GM11168 (cell line): Measurements from ENCODE around the gene LDLRAD1.
"Not testable (repeated sequence)": the region's sequence is repeated elsewhere in the genome, so short reads cannot be mapped to it uniquely, and the experiment has no call there.

ENCODE experiments used
- in situ Hi-C: fragments of 300-500 bp; cut with MboI; formaldehyde crosslinking; loops from one replicate; pipeline ENCODE4 v1.12.0; 2022; ENCODE audit warnings: low sequenced_read_pairs; ENCODE audit not compliant: unreplicated experiment

Gene LDLRAD1, protein sequence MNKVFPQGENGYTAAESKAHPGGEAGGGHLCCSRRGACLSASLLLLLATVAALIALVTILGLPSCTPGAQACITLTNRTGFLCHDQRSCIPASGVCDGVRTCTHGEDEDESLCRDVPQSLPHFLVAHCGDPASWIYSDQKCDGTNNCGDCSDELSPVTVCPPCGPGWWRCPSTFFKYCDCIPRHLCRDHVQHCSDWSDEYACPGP

DNA sequence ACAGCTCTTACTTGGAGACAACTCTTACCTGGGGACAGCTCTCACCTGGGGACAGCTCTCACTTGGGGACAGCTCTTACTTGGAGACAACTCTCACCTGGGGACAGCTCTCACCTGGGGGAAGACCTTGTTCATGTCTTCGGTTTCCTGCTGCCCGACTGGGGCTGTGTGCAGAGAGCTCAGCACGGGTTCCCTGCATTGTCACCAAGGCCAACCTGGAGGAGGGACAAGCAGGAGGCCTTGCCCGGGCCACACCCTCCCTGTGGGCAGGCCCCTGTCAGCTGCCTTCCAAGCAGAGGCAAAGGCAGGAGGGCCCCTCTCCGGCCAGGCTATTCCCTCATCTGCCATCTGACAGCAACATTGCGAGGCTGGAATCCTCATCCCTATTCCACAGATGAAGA is at the start of gene LDLRAD1:
LDLRAD1 (minus strand) TSS at position 208 of the 400 bp plus-strand sequence; CDS start at position 134, 74 bp downstream.
- in situ Hi-C loops, result no loop called here

GRCh38 chr1:54064299-54064698 is 46.3 kb upstream of the LDLRAD1 start:
- in situ Hi-C loops, result no loop called here

GRCh38 chr1:54054438-54054749 is 36.4 kb upstream of the LDLRAD1 start:
- in situ Hi-C loops, result no loop called here

DNA sequence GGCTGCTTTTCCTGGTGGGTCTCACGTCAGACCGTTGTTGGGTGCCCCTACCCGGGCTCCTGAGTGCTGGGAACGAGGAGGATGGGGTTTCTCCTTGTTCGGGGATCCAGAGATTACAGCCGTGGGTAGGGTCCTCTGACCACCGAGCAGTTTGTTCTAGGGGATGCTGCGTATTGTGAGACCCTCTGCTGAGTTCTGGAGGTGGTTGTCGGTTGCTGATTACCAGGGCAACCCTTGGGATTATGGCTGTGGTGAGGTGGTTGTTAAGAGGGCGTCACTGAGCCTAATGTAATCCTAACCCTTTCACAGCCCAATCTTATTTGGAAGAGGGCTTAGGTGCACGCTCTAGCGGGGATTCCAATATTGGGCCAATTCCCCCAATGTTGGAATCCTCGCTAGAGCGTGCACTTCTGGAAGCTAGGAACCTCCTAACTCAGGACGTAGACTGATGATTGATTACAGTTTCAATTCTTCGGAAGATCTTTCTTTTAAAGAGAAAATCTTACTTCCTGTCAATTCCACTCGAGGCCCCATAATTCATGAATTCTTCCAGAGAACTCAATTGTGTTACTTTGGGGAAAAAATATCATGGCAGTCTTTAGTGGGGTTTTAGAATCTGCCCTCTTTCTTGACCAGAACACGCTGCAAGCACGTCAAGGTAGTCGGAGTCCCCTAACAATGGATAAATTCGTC is 35.9 kb upstream of the LDLRAD1 start:
- in situ Hi-C loops, result no loop called here

DNA sequence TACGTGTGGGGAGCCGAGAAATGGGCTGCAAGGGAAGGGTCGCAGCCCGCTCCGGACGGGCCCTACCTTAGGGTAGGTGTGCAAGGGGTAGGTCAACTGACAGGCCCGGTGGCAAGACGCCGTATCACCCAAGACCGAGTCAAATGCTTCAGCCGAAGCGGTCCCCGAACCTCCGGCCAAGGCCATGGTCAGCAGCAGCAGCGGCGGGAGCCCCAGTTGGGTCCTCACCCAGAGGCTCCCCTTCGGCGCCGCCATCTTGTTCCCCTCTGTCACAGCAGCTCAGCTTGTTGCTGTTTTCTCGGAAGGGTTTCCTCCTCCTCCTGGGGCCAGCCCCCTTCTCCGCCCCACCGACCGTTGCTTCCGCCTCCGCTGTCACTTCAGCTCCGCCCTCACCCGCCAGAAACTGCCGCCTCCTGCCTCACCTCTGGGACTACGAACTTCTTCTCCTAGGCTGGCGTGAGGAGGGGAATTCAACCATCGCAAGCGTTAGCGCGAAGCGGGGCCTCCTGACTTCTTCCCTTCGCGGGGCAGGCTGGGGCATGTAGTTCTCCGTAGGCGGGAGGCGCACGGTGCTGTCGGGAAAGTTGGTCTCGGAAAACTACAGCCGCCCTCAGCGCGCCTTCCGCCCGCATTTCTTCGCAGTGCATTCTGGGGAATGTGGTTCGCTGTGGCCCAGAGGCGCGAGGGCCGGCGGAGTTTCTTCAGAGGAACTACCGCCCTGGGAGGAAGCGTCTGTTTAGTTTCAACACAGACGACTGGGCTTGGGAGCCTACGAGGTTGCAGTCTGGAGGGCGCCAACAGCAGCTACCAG is 35.2 kb upstream of the LDLRAD1 start, which contains the start of the genes TCEANC2 and TMEM59:
TCEANC2 (plus strand) TSS at position 675 of the 811 bp plus-strand sequence. CDS start 815 bp downstream, outside the sequence.
TMEM59 (minus strand) TSS at position 271 of the 811 bp plus-strand sequence; CDS start at position 255, 16 bp downstream.
- in situ Hi-C loops, result no loop called here

GRCh38 chr1:54052431-54052933 is 34.5 kb upstream of the LDLRAD1 start:
- in situ Hi-C loops, result no loop called here

GRCh38 chr1:54051933-54052430 is 34.0 kb upstream of the LDLRAD1 start:
- in situ Hi-C loops, result no loop called here

- in situ Hi-C loops, result not testable (repeated sequence)
Observed at GRCh38 chr1:54050435-54050834, 32.4 kb upstream of the LDLRAD1 start.

DNA sequence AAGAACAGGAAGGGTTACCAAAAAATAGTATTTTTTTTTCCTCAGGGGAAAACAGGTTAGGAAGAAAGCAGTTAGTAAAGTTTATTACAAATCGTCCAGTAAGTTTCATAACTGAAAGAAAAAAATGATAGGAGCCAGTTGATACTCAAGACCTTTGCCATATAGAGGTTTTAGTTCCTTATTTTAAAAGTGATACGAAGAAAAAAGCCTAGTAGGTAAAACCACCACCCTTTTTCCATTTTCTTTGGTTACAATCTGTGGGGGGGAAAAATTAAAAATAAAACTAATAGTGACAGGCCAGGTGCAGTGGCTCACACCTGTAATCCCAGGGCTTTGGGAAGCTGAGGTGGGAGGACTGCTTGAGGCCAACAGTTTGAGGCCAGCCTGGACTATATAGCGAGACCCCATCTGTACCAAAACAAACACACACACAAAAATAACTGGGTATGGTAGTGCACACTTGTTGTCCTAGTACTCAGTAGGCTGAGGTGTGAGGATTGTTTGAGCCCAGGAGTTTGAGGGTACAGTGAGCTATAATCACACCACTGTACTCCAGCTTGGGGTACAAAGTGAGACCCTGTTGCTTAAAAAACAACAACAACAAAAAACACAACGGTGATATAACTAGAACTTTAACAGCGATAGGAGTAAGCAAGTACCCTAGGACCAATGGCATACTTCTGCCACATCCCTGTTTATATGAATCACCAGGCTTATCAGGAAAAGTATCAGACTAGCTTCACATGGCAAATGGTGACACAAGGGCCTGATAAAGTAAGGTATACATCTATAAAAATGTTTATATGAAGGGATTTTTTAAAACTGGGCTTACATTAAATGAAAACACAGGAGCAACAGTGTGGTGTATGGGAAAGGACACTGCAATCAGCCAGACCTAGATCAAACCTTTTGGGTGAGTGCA is 29.7 kb upstream of the LDLRAD1 start:
- in situ Hi-C loops, result no loop called here

DNA sequence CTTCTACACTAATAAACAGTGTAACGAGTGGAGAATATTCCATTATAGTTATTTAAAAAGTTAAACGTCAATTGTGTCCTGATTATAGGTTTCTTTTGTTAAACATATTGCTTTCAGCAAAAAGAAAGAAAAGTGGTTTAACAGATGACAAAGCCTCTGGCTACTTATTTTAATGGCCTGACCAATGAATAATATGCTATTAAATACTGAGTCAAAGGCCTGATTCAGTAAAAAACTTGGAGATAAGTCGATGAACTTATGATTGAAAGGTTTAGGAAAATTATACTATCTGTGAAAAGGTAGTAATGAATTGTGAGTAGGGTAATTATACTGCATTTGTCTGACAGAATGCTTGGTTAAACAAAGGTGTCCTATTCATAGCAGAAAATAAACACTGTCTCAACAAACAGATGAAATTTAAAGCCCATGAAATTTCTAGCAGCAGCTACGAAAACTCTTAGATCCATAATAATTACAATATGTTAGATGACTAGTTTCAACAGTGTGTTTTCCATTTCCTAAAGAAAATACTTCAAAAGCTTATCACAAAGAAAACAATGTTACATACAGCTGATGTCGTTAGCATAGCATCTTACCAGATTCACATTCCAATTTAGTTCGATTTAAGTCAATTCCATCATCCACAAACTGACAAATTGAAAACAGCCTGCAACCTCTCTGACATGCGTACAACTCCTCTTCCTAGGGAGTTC is 28.8 kb upstream of the LDLRAD1 start:
- in situ Hi-C loops, result no loop called here

GRCh38 chr1:54045496-54045895 is 27.5 kb upstream of the LDLRAD1 start:
- in situ Hi-C loops, result no loop called here

DNA sequence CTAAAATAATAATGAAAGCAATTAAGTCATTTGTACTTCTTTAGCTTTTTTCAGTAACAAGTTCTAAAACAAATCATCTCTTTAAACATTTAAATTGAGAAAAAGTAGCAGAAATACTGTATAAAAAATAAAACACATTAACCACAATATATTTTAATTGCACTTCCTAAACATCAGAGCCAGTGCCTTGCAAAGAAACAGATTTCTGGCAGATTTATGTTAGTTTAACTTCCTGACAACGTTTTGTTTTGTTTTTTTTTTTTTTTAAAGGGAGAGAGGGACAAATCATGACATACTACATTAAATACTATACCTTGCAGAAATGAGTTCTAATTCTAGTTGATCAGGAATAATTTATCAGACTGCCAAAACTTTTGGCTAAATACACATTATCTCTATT is 23.8 kb upstream of the LDLRAD1 start:
- in situ Hi-C loops, result no loop called here

GRCh38 chr1:54037476-54037875 is 19.5 kb upstream of the LDLRAD1 start:
- in situ Hi-C loops, result no loop called here

DNA sequence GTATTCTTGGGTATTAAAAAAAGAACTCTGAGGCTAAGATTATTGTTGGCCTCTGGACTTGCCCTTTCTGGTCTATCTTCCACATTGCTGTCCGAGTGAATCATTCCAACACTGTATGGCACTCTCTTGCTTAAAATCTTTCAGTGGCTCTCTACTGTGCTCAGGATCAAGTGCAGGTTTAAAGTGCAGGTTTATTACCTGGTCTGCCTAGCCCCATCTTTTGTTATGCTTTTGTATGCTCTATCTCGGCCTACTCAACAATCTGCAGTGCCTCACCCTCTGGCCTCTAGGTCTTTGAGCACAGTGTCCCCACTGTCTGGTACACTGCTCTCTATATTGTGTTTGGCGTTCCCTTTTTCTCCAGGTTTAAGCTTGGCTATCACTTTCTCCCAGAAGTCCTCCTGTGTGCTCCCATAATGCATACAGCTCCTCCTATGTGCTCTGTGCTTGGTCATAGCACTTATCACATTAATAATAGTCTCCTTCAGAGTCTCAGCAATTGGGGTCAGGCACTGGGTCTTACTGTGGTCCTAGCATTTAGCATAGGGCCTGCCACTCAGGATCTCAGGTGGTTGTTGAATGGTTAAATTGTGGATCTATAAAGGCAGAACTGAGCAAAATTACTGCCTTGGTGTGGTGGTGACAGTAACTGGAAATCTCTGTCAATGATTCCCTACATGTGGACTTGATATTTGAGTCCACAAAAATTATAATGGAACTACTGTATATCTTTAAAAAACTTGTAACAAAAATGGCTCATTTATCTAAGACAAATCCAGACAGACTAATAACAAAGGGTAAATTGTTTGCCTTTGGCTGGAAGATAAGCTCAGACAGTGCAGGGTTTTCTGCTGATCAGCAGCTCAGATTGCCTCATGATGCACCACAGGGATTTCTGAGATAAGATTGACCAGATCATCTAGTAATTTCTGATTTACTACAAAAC is 10.6 kb upstream of the LDLRAD1 start:
- in situ Hi-C loops, result no loop called here

DNA sequence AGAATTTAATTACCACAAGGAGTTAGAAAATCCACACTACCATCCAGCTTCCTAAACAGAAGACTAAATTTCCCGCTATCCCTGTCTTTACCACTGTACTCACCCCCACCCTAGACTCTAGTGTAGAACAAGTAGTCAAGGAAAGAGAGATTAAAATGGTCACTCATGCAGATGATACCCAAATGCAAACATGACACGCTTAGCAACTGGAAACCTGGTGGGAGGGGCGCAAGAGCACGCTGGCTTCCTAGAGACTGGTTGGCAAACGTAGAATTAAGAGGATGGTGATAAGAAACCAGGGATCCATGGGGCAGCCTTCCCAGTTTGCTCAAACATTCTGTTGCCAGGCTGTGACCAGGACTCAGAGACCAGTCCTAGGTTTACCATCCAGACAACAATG is 9.9 kb upstream of the LDLRAD1 start:
- in situ Hi-C loops, result no loop called here

- in situ Hi-C loops, result not testable (repeated sequence)
Observed at GRCh38 chr1:54024811-54025210, 6.8 kb upstream of the LDLRAD1 start.

DNA sequence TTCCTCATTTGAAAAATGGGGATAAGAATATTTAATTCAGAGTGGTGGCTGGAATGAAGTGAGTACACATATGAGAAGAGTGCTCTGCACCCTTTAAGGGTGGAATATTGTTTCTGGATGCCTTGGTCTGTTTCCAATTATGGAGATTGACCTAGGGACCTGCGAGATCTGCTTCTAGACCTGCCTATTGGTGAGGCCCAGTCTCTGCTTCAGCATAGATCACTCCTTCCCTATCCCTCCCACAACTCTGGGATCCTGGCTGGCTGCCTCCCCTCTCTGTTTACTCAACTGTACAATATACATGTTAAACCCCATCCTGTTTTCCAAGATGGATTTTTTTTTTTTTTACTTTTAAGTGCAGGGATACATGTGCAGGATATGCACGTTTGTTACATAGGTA is 6.4 kb upstream of the LDLRAD1 start:
- in situ Hi-C loops, result no loop called here

GRCh38 chr1:54019562-54020176 is 1.7 kb upstream of the LDLRAD1 start:
- in situ Hi-C loops, result not testable (repeated sequence)
